HG03196 (cell line): ENCODE data around the gene CTNND2.

Experiments
- ATAC-seq: cut with Tn5 transposase; IDR thresholded peaks from one replicate; pipeline ENCODE4 v1.9.1; 2021; ENCODE audit not compliant: unreplicated experiment

The CTNND2 gene

GRCh38 chr5:11904265-11904906, at the start of gene CTNND2:
Gene CTNND2, minus strand, starts transcription at chr5:11904446. Its CDS starts 593 bp downstream, at chr5:11903853.
- no peak for ATAC-seq

GRCh38 chr5:11946317-11946716, 42.1 kb upstream of the CTNND2 start:
- ATAC-seq: no peak

- no peak for ATAC-seq
These were observed 37.3 kb upstream of the CTNND2 start for GRCh38 chr5:11941566-11941965.

GRCh38 chr5:11931638-11932037, 27.4 kb upstream of the CTNND2 start:
- ATAC-seq: no peak

- ATAC-seq: no peak
These were observed 24.7 kb upstream of the CTNND2 start for GRCh38 chr5:11928909-11929308.

GRCh38 chr5:11925701-11926100, 21.5 kb upstream of the CTNND2 start:
- ATAC-seq: no peak

- ATAC-seq: no peak
These were observed 18.1 kb upstream of the CTNND2 start for GRCh38 chr5:11922394-11922793.

- no peak for ATAC-seq
These were observed 14.3 kb upstream of the CTNND2 start for GRCh38 chr5:11918463-11919045.

- ATAC-seq: no peak
These were observed 5.2 kb upstream of the CTNND2 start for GRCh38 chr5:11909471-11909870.

- ATAC-seq: no peak
These were observed 2.3 kb upstream of the CTNND2 start for GRCh38 chr5:11906497-11906896.

GRCh38 chr5:11905206-11905605, 960 bp upstream of the CTNND2 start:
- no peak for ATAC-seq

- no peak for ATAC-seq
These were observed 507 bp downstream of the CTNND2 start for GRCh38 chr5:11903614-11904264.

GRCh38 chr5:11903121-11903613, 1.1 kb downstream of the CTNND2 start:
- no peak for ATAC-seq

GRCh38 chr5:11902201-11902619, 2.0 kb downstream of the CTNND2 start:
- ATAC-seq: no peak

GRCh38 chr5:11898787-11899186, 5.5 kb downstream of the CTNND2 start:
- no peak for ATAC-seq

- no peak for ATAC-seq
These were observed 6.5 kb downstream of the CTNND2 start for GRCh38 chr5:11897781-11898180.

- ATAC-seq: no peak
These were observed 9.3 kb downstream of the CTNND2 start for GRCh38 chr5:11894992-11895391.

GRCh38 chr5:11892832-11893231, 11.4 kb downstream of the CTNND2 start:
- no peak for ATAC-seq

- ATAC-seq: no peak
These were observed 13.5 kb downstream of the CTNND2 start for GRCh38 chr5:11890777-11891176.

GRCh38 chr5:11888221-11888620, 16.0 kb downstream of the CTNND2 start:
- no peak for ATAC-seq

GRCh38 chr5:11878814-11879213, 25.4 kb downstream of the CTNND2 start:
- no peak for ATAC-seq

- ATAC-seq: no peak
These were observed 30.7 kb downstream of the CTNND2 start for GRCh38 chr5:11873587-11873986.
